ENCODE data around the gene SOX2. TPM values are rescaled to one million over a fixed set of nuclear protein-coding genes. Genes with fewer than 3 reads are reported as not detected.
"Not testable (repeated sequence)": the region's sequence is repeated elsewhere in the genome, so short reads cannot be mapped to it uniquely, and the experiment has no call there.

The SOX2 gene
- total RNA-seq, 4 donors from 2014 or later, result 0.27 to 0.34 TPM; not detected in 2

- no peak for DNase-seq
- TF ChIP-seq POLR2A (IDR thresholded peaks at IDR 0.05) (no peak), CTCF (IDR thresholded peaks at IDR 0.05) (no peak)
- no peaks in the 10 kb centered on the region for H3K27me3 ChIP-seq
- intact Hi-C loops (cut with DNase I), result no loop called here
- no peak overlapping the region for H3K4me3 ChIP-seq (replicated peaks in 1 of 3)
- no peaks in the 10 kb centered on the region for H3K4me1 ChIP-seq
- whole genome bisulfite sequencing, 2 donors, result 65 to 82% methylated on average over 3 of the region's 3 CpGs
- H3K27ac ChIP-seq, result no peak overlapping the region
- no peaks in the 10 kb centered on the region for H3K36me3 ChIP-seq
- H3K9me3 ChIP-seq, result no peaks in the 10 kb centered on the region
These were observed 45.0 kb downstream of the SOX2 start for GRCh38 chr3:181756645-181757297.

DNA sequence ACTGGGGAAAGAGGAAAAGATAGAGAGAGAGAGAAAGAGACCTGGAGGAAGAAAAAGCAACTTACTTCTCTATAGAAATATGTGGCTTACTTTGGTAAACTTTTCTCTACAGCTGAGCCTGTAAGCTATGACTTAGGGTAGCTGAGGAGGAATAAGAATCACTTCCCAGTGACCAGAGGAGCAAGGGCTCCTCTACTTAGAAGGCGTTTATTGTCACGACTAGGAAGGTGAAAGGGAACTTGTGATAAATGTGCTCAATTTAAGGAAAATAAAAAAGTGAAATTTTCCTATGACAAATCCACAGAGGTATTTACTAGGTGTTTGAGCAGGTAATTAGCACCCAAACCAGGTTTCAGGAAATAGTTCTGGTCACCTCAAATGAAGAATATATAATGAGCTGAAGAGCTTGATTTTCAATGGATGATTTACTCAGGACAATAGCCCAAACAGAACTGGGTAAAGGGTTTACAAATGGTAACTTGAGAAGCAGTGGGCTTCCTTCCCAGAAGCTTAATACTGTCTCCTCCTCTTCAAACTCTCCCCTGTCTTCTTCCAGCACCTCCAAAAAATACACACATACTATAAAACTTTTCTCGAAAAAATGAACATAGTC lies 46.1 kb downstream of the SOX2 start:
- H3K27ac ChIP-seq, result no peak overlapping the region
- intact Hi-C loops (cut with DNase I), result no loop called here
- H3K27me3 ChIP-seq, result no peaks in the 10 kb centered on the region
- no peak overlapping the region for H3K4me3 ChIP-seq (replicated peaks in 1 of 3)
- no peaks in the 10 kb centered on the region for H3K4me1 ChIP-seq
- H3K36me3 ChIP-seq, result no peaks in the 10 kb centered on the region
- WGBS, 2 donors, result 33 to 47% methylated on average over 3 of the region's 3 CpGs
- no peak for DNase-seq
- H3K9me3 ChIP-seq, result no peaks in the 10 kb centered on the region
- no peak for TF ChIP-seq POLR2A (IDR thresholded peaks at IDR 0.05)
- TF ChIP-seq CTCF (IDR thresholded peaks at IDR 0.05), result no peak

DNA sequence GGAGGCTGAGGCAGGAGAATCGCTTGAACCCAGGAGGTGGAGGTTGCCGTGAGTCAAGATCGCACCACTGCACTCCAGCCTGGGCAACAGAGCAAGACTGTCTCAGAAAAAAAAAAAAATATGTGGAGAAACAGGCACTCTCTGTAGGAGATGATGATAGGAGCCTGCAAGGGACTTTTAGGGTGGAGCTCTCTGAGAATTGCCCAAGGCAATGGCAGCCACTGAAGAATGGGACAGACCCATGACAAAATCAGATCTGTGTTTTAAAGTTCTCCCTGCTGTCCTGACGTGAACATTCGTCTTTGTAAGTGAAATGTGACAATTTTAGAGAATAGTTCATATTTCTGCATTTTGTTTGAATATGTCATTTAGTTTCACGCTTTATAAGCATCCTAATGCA lies 50.2 kb downstream of the SOX2 start:
- no peaks in the 10 kb centered on the region for H3K27me3 ChIP-seq
- no peaks in the 10 kb centered on the region for H3K4me1 ChIP-seq
- intact Hi-C loops (cut with DNase I), result no loop called here
- H3K36me3 ChIP-seq, result no peaks in the 10 kb centered on the region
- no peak overlapping the region for H3K27ac ChIP-seq
- 94 to 95% methylated on average over 6 of the region's 6 CpGs for WGBS, 2 donors
- H3K9me3 ChIP-seq, result no peaks in the 10 kb centered on the region
- no peak for DNase-seq
- TF ChIP-seq CTCF (IDR thresholded peaks at IDR 0.05) (no peak), POLR2A (IDR thresholded peaks at IDR 0.05) (no peak)
- no peak overlapping the region for H3K4me3 ChIP-seq (replicated peaks in 1 of 3)

- H3K4me1 ChIP-seq; DNase-seq; H3K27ac ChIP-seq; H3K4me3 ChIP-seq (replicated peaks in 1 of 3); H3K27me3 ChIP-seq; intact Hi-C loops (cut with DNase I); H3K9me3 ChIP-seq; H3K36me3 ChIP-seq: not testable (repeated sequence)
- WGBS, 2 donors, result 95 to 97% methylated on average over 5 of the region's 5 CpGs
These were observed 52.3 kb downstream of the SOX2 start for GRCh38 chr3:181764033-181764432.

Small RNA genes lying within 50 kb of the gene (small RNA-seq; reads per million reads assigned to genes)
- not detected for gene RF01954

Measured in thyroid gland (tissue), 4 donors.